Right atrium auricular region (tissue), 2 donors: ENCODE results near the gene JOSD1. TPM values are rescaled to one million over a fixed set of nuclear protein-coding genes. Genes with fewer than 3 reads are reported as not detected.
A peak's percentile ranks its signal among the peaks of the same experiment; 100 is the strongest.

ENCODE experiments used
- DNase-seq: peaks from one replicate; pipeline ENCODE4 v3.0.0-alpha.2; 2019; ENCODE audit warnings: low spot score
- H3K27ac ChIP-seq, 2 donors: fragments of 200-600 bp; sonication (generic); 1 replicate in 1 of 2; 2 replicates in 1 of 2; pipeline ENCODE4 v1.5.1; 2016 to 2019
- H3K27me3 ChIP-seq, 2 donors: fragments of 200-600 bp; sonication (generic); one replicate each; pipeline versions ENCODE4 v1.5.1 to v1.6.0; 2017 to 2019
- H3K36me3 ChIP-seq: fragments of 200-600 bp; sonication (generic); one replicate; pipeline ENCODE4 v1.5.1; 2016
- H3K4me1 ChIP-seq, 2 donors: fragments of 200-600 bp; sonication (generic); one replicate each; pipeline versions ENCODE4 v1.5.1 to v1.6.0; 2017 to 2019
- H3K4me3 ChIP-seq, 2 donors: fragments of 200-600 bp; sonication (generic); 1 replicate in 1 of 2; 2 replicates in 1 of 2; pipeline ENCODE4 v1.5.1; 2017 to 2019; ENCODE audit warnings: mild to moderate bottlenecking in 1 of 2, moderate library complexity in 1 of 2
- H3K9me3 ChIP-seq, 2 donors: fragments of 200-600 bp; sonication (generic); one replicate each; pipeline ENCODE4 v1.5.1; 2019
- CTCF ChIP-seq, 2 donors: fragments of 200-600 bp; sonication (generic); IDR thresholded peaks; one replicate each; pipeline ENCODE4 v1.5.1; 2019; ENCODE audit warnings: antibody characterized with exemption in 2 of 2
- total RNA-seq, 2 donors: library from RNA; depleted of rRNA; stranded (reverse); fragments of >200 nt; gene quantifications; one replicate each; pipeline ENCODE4 v1.1.0, GENCODE V29; 2016

JOSD1 gene
- 10 to 100 TPM; 20.0 to 37.3 TPM for total RNA-seq

- peak; percentile 96 for DNase-seq
- TF ChIP-seq CTCF (IDR thresholded peaks at IDR 0.05) = peak in 1 of 2 donors; percentile 20
- Histone ChIP-seq H3K4me1 (peaks cover 0 to 54% of the 10 kb centered on the region in 2 donors), H3K4me3 (peak within 1 kb of the TSS; percentile 65 to 94), H3K36me3 (no peaks in the 10 kb centered on the region), H3K27me3 (no peaks in the 10 kb centered on the region), H3K9me3 (no peaks in the 10 kb centered on the region), H3K27ac (peak within 1 kb of the TSS; percentile 97 to 100)
Observed at GRCh38 chr22:38700789-38701628, at the start of gene JOSD1. TSS of gene JOSD1 (minus strand) at chr22:38700943. CDS start at chr22:38699987, 956 bp downstream.

DNA sequence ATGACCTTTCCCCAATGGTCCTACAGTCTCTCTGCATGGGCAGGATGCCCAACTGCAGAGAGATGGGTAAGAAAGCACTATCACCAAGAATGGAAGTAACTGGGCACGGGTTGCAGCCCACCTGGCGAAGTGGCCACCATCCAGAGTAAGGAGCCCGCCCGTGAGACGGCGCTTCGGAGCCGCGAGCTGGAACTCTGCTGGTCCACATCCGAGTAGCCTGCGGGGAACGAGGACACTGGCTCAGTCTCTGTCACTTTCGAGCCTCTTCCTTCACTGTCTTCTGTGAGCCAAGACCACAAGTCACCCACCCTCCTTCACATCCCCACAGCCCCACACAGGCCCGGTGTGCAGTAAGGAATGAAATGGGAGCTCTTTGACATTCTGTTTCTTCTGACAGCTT, 49.4 kb upstream of the JOSD1 start:
- peaks cover 0 to 34% of the 10 kb centered on the region in 2 donors for H3K4me1 ChIP-seq

DNA sequence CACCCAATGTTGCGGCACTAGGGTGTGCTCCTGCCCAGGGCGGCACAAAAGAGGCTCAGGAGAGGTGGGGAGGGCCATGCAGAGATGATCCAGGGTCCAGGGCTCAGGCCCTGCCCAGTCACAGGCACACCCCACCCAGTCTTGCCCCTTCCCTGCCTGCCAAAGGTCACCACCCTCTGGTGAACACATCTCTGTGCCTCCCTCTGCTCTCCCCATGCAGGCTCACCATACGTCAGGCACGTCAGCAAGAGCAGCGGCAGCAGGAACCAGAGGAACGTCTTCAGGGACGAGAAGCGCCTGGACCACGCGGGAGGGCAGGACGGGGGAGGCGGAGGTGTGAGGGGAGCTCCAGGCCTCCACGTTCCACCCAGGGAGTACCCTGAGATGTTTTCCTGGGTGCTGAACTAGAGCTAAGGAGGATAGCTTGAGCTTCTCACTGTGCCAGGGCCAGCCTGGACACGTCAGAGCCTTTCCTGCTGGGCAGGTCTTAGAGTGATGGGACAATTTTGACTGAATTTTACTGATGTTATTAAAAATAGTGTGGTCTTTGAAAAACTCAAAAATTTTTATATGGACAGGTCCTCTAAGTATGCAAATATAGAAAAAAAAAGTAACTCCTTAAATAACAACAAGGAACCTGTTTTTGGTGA, 47.9 kb upstream of the JOSD1 start:
- H3K27ac ChIP-seq = no peak overlapping the region
- no peak overlapping the region for H3K4me3 ChIP-seq
- H3K4me1 ChIP-seq = peaks cover 0 to 19% of the 10 kb centered on the region in 2 donors
- TF ChIP-seq CTCF (IDR thresholded peaks at IDR 0.05) = no peak
- no peak for DNase-seq
- no peaks in the 10 kb centered on the region for H3K27me3 ChIP-seq
- H3K36me3 ChIP-seq = peaks cover 90% of the 10 kb centered on the region
- no peaks in the 10 kb centered on the region for H3K9me3 ChIP-seq

More for the DNA sequence above, 49.4 kb upstream of the JOSD1 start:
- Histone ChIP-seq H3K27ac (no peak overlapping the region), H3K4me3 (no peak overlapping the region), H3K36me3 (peaks cover 75% of the 10 kb centered on the region), H3K27me3 (no peaks in the 10 kb centered on the region), H3K9me3 (no peaks in the 10 kb centered on the region)
- DNase-seq = no peak
- no peak for TF ChIP-seq CTCF (IDR thresholded peaks at IDR 0.05)

GRCh38 chr22:38745676-38746460, 45.1 kb upstream of the JOSD1 start:
- no peaks in the 10 kb centered on the region for H3K4me1 ChIP-seq
- H3K9me3 ChIP-seq = no peaks in the 10 kb centered on the region
- H3K27ac ChIP-seq = no peak overlapping the region
- TF ChIP-seq CTCF (IDR thresholded peaks at IDR 0.05) = no peak
- DNase-seq = no peak
- no peak overlapping the region for H3K4me3 ChIP-seq
- peaks cover 99% of the 10 kb centered on the region for H3K36me3 ChIP-seq
- H3K27me3 ChIP-seq = no peaks in the 10 kb centered on the region

GRCh38 chr22:38744981-38745380, 44.2 kb upstream of the JOSD1 start:
- Histone ChIP-seq H3K27ac (no peak overlapping the region), H3K9me3 (no peaks in the 10 kb centered on the region), H3K4me3 (no peak overlapping the region), H3K27me3 (no peaks in the 10 kb centered on the region), H3K4me1 (no peaks in the 10 kb centered on the region), H3K36me3 (peaks cover 99% of the 10 kb centered on the region)
- TF ChIP-seq CTCF (IDR thresholded peaks at IDR 0.05) = no peak
- no peak for DNase-seq
